AG10803 (cell line): Measurements from ENCODE around the gene PTHLH.

ENCODE experiments used
- DNase-seq: peaks from one replicate; pipeline ENCODE4 v3.0.0; 2010; ENCODE audit warnings: low read depth
- H3K4me3 ChIP-seq: 2 replicates; pipeline ENCODE4 v1.5.1; 2011; ENCODE audit warnings: mild to moderate bottlenecking, low read length, control low read depth
- TF ChIP-seq, protein P1 (sequence below): conservative IDR thresholded peaks from 2 replicates; pipeline ENCODE4 v1.5.1; 2011; ENCODE audit warnings: mild to moderate bottlenecking, low read length, control low read depth, inconsistent platforms

PTHLH gene

DNA sequence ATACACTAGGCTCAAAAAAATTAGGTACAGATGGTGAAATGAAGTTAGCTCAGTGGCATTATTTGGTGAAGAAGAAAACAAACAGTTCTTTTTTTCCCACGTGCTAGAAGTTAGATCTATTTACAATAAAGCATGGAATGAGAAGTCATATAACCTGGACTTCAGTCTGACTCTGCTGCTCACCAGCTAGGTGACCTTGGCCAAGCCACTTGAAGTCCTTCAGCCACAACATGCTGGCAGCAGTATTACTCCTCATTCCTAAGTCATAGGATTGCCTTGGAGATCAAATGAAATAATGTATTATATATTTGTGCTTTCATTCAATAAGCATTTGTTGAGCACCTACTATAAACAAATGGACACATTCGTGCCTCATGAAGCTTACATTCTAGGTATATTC lies 45.2 kb downstream of the PTHLH start:
- TF ChIP-seq, protein P1, sequence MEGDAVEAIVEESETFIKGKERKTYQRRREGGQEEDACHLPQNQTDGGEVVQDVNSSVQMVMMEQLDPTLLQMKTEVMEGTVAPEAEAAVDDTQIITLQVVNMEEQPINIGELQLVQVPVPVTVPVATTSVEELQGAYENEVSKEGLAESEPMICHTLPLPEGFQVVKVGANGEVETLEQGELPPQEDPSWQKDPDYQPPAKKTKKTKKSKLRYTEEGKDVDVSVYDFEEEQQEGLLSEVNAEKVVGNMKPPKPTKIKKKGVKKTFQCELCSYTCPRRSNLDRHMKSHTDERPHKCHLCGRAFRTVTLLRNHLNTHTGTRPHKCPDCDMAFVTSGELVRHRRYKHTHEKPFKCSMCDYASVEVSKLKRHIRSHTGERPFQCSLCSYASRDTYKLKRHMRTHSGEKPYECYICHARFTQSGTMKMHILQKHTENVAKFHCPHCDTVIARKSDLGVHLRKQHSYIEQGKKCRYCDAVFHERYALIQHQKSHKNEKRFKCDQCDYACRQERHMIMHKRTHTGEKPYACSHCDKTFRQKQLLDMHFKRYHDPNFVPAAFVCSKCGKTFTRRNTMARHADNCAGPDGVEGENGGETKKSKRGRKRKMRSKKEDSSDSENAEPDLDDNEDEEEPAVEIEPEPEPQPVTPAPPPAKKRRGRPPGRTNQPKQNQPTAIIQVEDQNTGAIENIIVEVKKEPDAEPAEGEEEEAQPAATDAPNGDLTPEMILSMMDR = no peak
- no peak for DNase-seq
- H3K4me3 ChIP-seq = no peak overlapping the region

GRCh38 chr12:27924350-27925135 lies 48.0 kb downstream of the PTHLH start:
- TF ChIP-seq, protein P1 = no peak
- DNase-seq = peak; percentile 30
- no peak overlapping the region for H3K4me3 ChIP-seq

- peak; percentile 74 for DNase-seq
These were observed 49.9 kb downstream of the PTHLH start for GRCh38 chr12:27922531-27923139.

GRCh38 chr12:27919671-27920235 lies 52.8 kb downstream of the PTHLH start:
- no peak for DNase-seq
- TF ChIP-seq, protein P1 = no peak
- no peak overlapping the region for H3K4me3 ChIP-seq

More at GRCh38 chr12:27922531-27923139, 49.9 kb downstream of the PTHLH start:
- H3K4me3 ChIP-seq = no peak overlapping the region
- TF ChIP-seq, protein P1 = no peak

DNA sequence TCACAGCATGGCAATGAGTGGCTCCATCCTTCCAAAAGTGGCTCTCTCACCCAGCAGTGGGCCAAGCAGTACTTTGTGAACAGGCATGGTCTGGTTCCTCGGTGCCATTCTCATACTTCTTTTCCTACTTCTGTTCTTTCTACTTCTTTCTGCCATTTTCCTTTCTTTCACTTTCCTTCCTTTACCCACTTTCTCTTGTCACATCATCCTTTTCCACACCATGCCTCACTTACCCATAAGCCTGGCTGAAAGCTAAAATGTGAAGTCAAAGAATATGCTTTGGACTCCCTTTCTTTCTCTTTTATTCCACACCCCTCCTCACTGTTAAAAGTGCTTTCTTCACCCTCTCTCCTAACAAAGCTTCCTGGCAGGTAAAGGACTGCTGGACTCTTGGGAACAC lies 57.0 kb downstream of the PTHLH start:
- DNase-seq = no peak
- TF ChIP-seq, protein P1 = no peak
- H3K4me3 ChIP-seq = no peak overlapping the region

- TF ChIP-seq, protein P1 = no peak
- H3K4me3 ChIP-seq = no peak overlapping the region
- no peak for DNase-seq
These were observed 57.5 kb downstream of the PTHLH start for GRCh38 chr12:27915021-27915420.
